A673 (cell line): ENCODE measurements around the gene ULK1. TPM values are rescaled to one million over a fixed set of nuclear protein-coding genes. Genes with fewer than 3 reads are reported as not detected.

Experiments
- BruUV-seq: library from RNA; stranded (reverse); fragments of 400-500 nt; replicated peaks from 2 replicates; lab custom pipeline; 2021; lab: Mats Ljungman, UMichigan
- CTCF ChIA-PET: fragments of 300-600 bp; sonication (Branson Sonifier 250); formaldehyde crosslinking; loops from one replicate; lab custom pipeline; 2022; ENCODE audit warnings: antibody characterized with exemption; lab: Charles Lee
- POLR2A ChIA-PET: fragments of 300-600 bp; sonication (Branson Sonifier 250); formaldehyde crosslinking; loops from one replicate; lab custom pipeline; 2022; ENCODE audit warnings: antibody characterized with exemption; ENCODE audit not compliant: low non-redundant PET; lab: Charles Lee
- DNase-seq: peaks from one replicate; pipeline ENCODE4 v3.0.0-alpha.2; 2015; ENCODE audit warnings: low spot score
- H3K27ac ChIP-seq: fragments of 200-600 bp; sonication (generic); 2 replicates; pipeline ENCODE4 v1.5.1; 2016; ENCODE audit warnings: mixed run types, low read depth, mild to moderate bottlenecking, mixed read lengths, antibody characterized with exemption, low read length; ENCODE audit not compliant: poor library complexity, severe bottlenecking
- H3K27me3 ChIP-seq: fragments of 200-600 bp; sonication (generic); replicated peaks from 2 replicates; pipeline ENCODE4 v1.6.1; 2017; ENCODE audit warnings: mixed run types, low read depth, mild to moderate bottlenecking, mixed read lengths, antibody characterized with exemption, low read length; ENCODE audit not compliant: insufficient read depth, poor library complexity
- H3K36me3 ChIP-seq: fragments of 200-600 bp; sonication (generic); 2 replicates; pipeline ENCODE4 v1.6.1; 2016; ENCODE audit warnings: mixed run types, mild to moderate bottlenecking, mixed read lengths, antibody characterized with exemption, low read length; ENCODE audit not compliant: insufficient read depth, poor library complexity, severe bottlenecking
- H3K4me1 ChIP-seq: fragments of 200-600 bp; sonication (generic); 2 replicates; pipeline ENCODE4 v1.6.1; 2017; ENCODE audit warnings: mixed run types, mild to moderate bottlenecking, mixed read lengths, antibody characterized with exemption, low read length; ENCODE audit not compliant: insufficient read depth, poor library complexity, severe bottlenecking
- H3K4me3 ChIP-seq: fragments of 200-600 bp; sonication (generic); 2 replicates; pipeline ENCODE4 v1.5.1; 2016; ENCODE audit warnings: low read depth, mixed run types, mild to moderate bottlenecking, mixed read lengths, low read length; ENCODE audit not compliant: poor library complexity, severe bottlenecking
- H3K9me3 ChIP-seq: fragments of 200-600 bp; sonication (generic); 2 replicates; pipeline ENCODE4 v1.6.1; 2016; ENCODE audit warnings: mixed run types, low read depth, mild to moderate bottlenecking, mixed read lengths, antibody characterized with exemption, low read length; ENCODE audit not compliant: poor library complexity, severe bottlenecking
- CTCF ChIP-seq: fragments of 300-800, 200-600 bp; sonication (generic); conservative IDR thresholded peaks from 2 replicates; pipeline ENCODE4 v1.5.1; 2017; ENCODE audit warnings: low read depth, mild to moderate bottlenecking, antibody characterized with exemption, low read length, moderate library complexity, mixed read lengths
- EZH2 ChIP-seq: fragments of 200-600 bp; sonication (generic); IDR thresholded peaks from 2 replicates; pipeline ENCODE4 v1.6.1; 2017; ENCODE audit warnings: borderline replicate concordance, low read depth, mild to moderate bottlenecking, mixed read lengths, antibody characterized with exemption, low read length; ENCODE audit not compliant: poor library complexity, severe bottlenecking
- intact Hi-C: fragments of 100-400 bp; cut with micrococcal nuclease; formaldehyde crosslinking; loops from one replicate; pipeline ENCODE4 v1.10.0; 2022; ENCODE audit not compliant: unreplicated experiment
- total RNA-seq: library from RNA; stranded (reverse); gene quantifications from 2 replicates; pipeline ENCODE4 v1.2.3, GENCODE V29; 2021

Gene ULK1
- total RNA-seq, 1 experiment from 2014 or later, result 57.3 TPM

- no peaks in the 10 kb centered on the region for H3K9me3 ChIP-seq
- POLR2A ChIA-PET, result no interaction called here
- no peaks in the 10 kb centered on the region for H3K27me3 ChIP-seq
- H3K4me3 ChIP-seq, result no peak overlapping the region
- no peaks in the 10 kb centered on the region for H3K36me3 ChIP-seq
- no TSS peak for BruUV-seq
- CTCF ChIA-PET, result no interaction called here
- H3K27ac ChIP-seq, result peak overlapping the region; percentile 17
- intact Hi-C loops, result no loop called here
- peak; percentile 70 for DNase-seq
- H3K4me1 ChIP-seq, result peaks cover 26% of the 10 kb centered on the region
- TF ChIP-seq CTCF (no peak), EZH2 (no peak)
These were observed 33.8 kb upstream of the ULK1 start for GRCh38 chr12:131860472-131861260.

- TF ChIP-seq CTCF, result no peak
- TF ChIP-seq EZH2, result no peak
- no peak for DNase-seq
- H3K9me3 ChIP-seq, result no peaks in the 10 kb centered on the region
- peaks cover 26% of the 10 kb centered on the region for H3K4me1 ChIP-seq
- no TSS peak for BruUV-seq
- intact Hi-C loops, result no loop called here
- H3K27me3 ChIP-seq, result no peaks in the 10 kb centered on the region
- peak overlapping the region; percentile 17 for H3K27ac ChIP-seq
- ChIA-PET POLR2A (no interaction called here), CTCF (no interaction called here)
- H3K36me3 ChIP-seq, result no peaks in the 10 kb centered on the region
- H3K4me3 ChIP-seq, result no peak overlapping the region
These were observed 33.0 kb upstream of the ULK1 start for GRCh38 chr12:131861261-131862083.

- H3K36me3 ChIP-seq, result no peaks in the 10 kb centered on the region
- H3K27me3 ChIP-seq, result no peaks in the 10 kb centered on the region
- H3K27ac ChIP-seq, result no peak overlapping the region
- ChIA-PET POLR2A (no interaction called here), CTCF (no interaction called here)
- TF ChIP-seq EZH2 (no peak), CTCF (no peak)
- H3K4me1 ChIP-seq, result peaks cover 26% of the 10 kb centered on the region
- DNase-seq, result no peak
- no TSS peak for BruUV-seq
- intact Hi-C loops, result no loop called here
- no peaks in the 10 kb centered on the region for H3K9me3 ChIP-seq
- no peak overlapping the region for H3K4me3 ChIP-seq
These were observed 32.4 kb upstream of the ULK1 start for GRCh38 chr12:131862084-131862441.
